Chondrocyte (in vitro differentiated cells): ENCODE measurements around the gene HAND2. TPM values are rescaled to one million over a fixed set of nuclear protein-coding genes. Genes with fewer than 3 reads are reported as not detected.

Source experiments
- DNase-seq: peaks from one replicate; pipeline ENCODE4 v3.0.0; 2021; ENCODE audit warnings: mixed read lengths, low spot score
- H3K27ac Mint-ChIP-seq: one replicate; pipeline ENCODE4 v1.8.0; 2021; ENCODE audit warnings: mild to moderate bottlenecking, moderate library complexity, mixed read lengths; ENCODE audit not compliant: unreplicated experiment
- H3K27me3 Mint-ChIP-seq: 2 replicates; pipeline ENCODE4 v1.8.0; 2021; ENCODE audit warnings: low read depth, mixed read lengths
- H3K36me3 Mint-ChIP-seq: 2 replicates; pipeline ENCODE4 v1.8.0; 2021; ENCODE audit warnings: low read depth, mixed read lengths
- H3K4me1 Mint-ChIP-seq: 2 replicates; pipeline ENCODE4 v1.8.0; 2021; ENCODE audit warnings: low read depth, mild to moderate bottlenecking, mixed read lengths
- H3K4me3 Mint-ChIP-seq: one replicate; pipeline ENCODE4 v1.8.0; 2021; ENCODE audit warnings: mild to moderate bottlenecking, moderate library complexity, mixed read lengths; ENCODE audit not compliant: unreplicated experiment
- H3K9me3 Mint-ChIP-seq: 2 replicates; pipeline ENCODE4 v1.8.0; 2021; ENCODE audit warnings: low read depth, mixed read lengths
- CTCF ChIP-seq: fragments of 200-600 bp; sonication (generic); IDR thresholded peaks from 2 replicates; pipeline ENCODE4 v1.5.0; 2021; ENCODE audit warnings: antibody characterized with exemption, mild to moderate bottlenecking, moderate library complexity
- total RNA-seq: library from RNA; stranded (reverse); gene quantifications from 3 replicates; pipeline ENCODE4 v1.2.1, GENCODE V29; 2021

The HAND2 gene
- total RNA-seq, 1 donor from 2014 or later, result not detected

GRCh38 chr4:173488074-173488473 is 42.0 kb downstream of the HAND2 start:
- no peaks in the 10 kb centered on the region for H3K27me3 Mint-ChIP-seq
- TF ChIP-seq CTCF, result no peak
- no peaks in the 10 kb centered on the region for H3K9me3 Mint-ChIP-seq
- DNase-seq, result no peak
- no peaks in the 10 kb centered on the region for H3K36me3 Mint-ChIP-seq
- no peak overlapping the region for H3K4me3 Mint-ChIP-seq
- peaks cover 49% of the 10 kb centered on the region for H3K4me1 Mint-ChIP-seq
- no peak overlapping the region for H3K27ac Mint-ChIP-seq

GRCh38 chr4:173486714-173487392 is 43.2 kb downstream of the HAND2 start:
- Mint-ChIP-seq H3K4me3 (no peak overlapping the region), H3K27ac (peak overlapping the region; percentile 67), H3K4me1 (peaks cover 49% of the 10 kb centered on the region), H3K9me3 (no peaks in the 10 kb centered on the region), H3K27me3 (no peaks in the 10 kb centered on the region), H3K36me3 (no peaks in the 10 kb centered on the region)
- no peak for DNase-seq
- no peak for TF ChIP-seq CTCF

- no peak overlapping the region for H3K4me3 Mint-ChIP-seq
- DNase-seq, result no peak
- no peak overlapping the region for H3K27ac Mint-ChIP-seq
- peaks cover 34% of the 10 kb centered on the region for H3K4me1 Mint-ChIP-seq
- no peaks in the 10 kb centered on the region for H3K36me3 Mint-ChIP-seq
- TF ChIP-seq CTCF, result no peak
- H3K9me3 Mint-ChIP-seq, result no peaks in the 10 kb centered on the region
- no peaks in the 10 kb centered on the region for H3K27me3 Mint-ChIP-seq
Observed at GRCh38 chr4:173485164-173485563, 44.9 kb downstream of the HAND2 start.

GRCh38 chr4:173482330-173482931 is 47.6 kb downstream of the HAND2 start:
- H3K27me3 Mint-ChIP-seq, result no peaks in the 10 kb centered on the region
- no peaks in the 10 kb centered on the region for H3K9me3 Mint-ChIP-seq
- no peaks in the 10 kb centered on the region for H3K36me3 Mint-ChIP-seq
- H3K4me3 Mint-ChIP-seq, result no peak overlapping the region
- H3K27ac Mint-ChIP-seq, result no peak overlapping the region
- peaks cover 32% of the 10 kb centered on the region for H3K4me1 Mint-ChIP-seq
- no peak for DNase-seq
- no peak for TF ChIP-seq CTCF

DNA sequence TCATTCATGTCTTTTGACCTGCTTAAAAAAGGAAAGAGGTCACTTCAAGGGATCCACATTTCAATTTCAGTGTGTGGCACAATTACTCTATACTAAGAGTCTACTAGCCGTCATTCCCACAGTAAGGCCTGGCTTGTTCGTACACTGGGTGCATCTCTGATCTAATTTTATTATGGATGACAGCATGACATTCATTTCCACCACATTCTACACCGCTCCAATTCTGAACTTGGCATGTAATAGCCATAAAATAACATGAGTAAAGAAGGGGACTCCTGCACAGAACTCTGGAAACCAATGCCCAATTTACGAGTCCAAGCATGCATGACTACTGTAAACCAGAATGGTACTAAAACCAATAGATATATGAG is 51.1 kb downstream of the HAND2 start:
- Mint-ChIP-seq H3K27ac (peak overlapping the region; percentile 57), H3K9me3 (no peaks in the 10 kb centered on the region), H3K4me1 (peaks cover 26% of the 10 kb centered on the region), H3K36me3 (no peaks in the 10 kb centered on the region), H3K4me3 (no peak overlapping the region), H3K27me3 (no peaks in the 10 kb centered on the region)
- no peak for TF ChIP-seq CTCF
- no peak for DNase-seq
